SIG-M5 (cell line): ENCODE measurements around the gene PPP1R3E.

Experiments
- DNase-seq: peaks from one replicate; lab custom pipeline; 2025; lab: John Stamatoyannopoulos, UW

Gene PPP1R3E

DNA sequence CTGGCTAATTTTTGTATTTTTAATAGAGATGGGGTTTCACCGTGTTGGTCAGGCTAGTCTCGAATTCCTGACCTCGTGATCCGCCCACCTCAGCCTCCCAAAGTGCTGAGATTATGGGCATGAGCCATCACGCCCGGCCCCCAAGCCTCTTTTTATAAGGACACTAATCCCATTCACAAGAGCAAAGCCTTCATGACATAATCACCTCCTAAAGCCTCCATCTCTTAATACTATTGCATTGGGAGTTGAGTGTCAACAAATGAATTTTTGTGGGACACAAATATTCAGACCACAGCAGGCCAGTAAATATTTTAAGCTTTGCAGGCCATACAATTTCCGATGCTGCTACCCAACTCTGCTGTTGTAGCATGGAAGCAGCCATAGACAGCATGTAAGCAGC lies 54.1 kb downstream of the PPP1R3E start:
- DNase-seq = no peak
